ENCODE measurements around the gene CMTM5.
"Not testable (repeated sequence)": the region's sequence is repeated elsewhere in the genome, so short reads cannot be mapped to it uniquely, and the experiment has no call there.

The CMTM5 gene

DNA sequence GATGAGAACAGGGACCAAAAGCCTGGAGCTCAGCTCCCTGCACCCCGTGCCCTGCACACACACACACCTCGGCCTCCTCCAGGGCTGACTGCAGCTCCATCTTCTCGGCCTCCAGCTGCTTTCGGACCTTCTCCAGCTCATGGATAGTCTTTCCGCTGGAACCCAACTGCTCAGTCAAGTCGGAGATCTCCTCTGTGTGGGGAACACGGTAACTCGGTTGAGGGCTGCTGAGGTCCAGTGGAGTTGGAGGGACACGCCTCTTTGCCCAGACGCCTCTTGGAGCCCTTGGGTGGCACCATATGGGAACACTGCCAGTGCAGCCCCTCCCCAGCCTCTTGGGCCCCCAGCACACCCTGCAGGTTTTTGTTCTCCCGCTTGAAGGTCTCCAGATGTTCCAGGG, 40.0 kb downstream of the CMTM5 start:
- DNase-seq, result no peak

DNA sequence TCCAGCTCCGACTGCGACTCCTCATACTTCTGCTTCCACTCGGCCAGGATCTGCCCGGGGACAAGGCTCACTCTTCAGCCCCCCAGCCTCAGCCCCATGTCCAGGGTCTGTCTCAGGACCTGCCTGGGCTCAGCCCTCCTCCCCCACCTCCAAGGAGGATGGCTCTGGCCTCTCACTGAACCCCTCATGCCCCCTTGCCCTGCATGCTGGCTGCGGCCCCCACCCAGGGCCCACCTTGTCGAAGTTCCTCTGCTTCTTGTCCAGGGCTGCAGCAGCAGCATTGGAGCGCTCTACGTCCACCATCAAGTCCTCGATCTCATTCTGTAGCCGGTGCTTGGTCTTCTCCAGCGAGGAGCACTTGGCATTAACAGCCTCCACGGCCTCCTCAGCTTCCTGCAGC, 40.4 kb downstream of the CMTM5 start:
- DNase-seq, result not testable (repeated sequence)

DNA sequence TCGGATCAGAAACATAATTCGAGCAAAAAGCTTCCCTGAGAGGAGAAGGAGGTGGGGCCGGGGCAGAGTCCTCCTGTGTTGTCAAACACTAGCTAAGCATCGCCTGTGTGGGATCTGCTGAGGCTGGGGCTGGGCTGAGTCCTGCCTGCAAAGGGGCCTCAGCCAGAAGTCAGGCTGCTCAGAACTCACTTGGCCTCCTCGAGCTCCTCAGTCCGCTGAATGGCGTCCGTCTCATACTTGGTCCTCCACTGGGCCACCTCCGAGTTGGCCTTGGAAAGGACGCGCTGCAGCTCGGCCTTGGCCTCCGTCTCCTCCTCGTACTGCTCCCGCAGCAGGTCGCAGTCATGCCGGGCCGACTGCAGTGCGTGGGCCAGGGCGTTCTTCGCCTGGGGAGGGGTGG, 41.2 kb downstream of the CMTM5 start:
- no peak for DNase-seq

DNA sequence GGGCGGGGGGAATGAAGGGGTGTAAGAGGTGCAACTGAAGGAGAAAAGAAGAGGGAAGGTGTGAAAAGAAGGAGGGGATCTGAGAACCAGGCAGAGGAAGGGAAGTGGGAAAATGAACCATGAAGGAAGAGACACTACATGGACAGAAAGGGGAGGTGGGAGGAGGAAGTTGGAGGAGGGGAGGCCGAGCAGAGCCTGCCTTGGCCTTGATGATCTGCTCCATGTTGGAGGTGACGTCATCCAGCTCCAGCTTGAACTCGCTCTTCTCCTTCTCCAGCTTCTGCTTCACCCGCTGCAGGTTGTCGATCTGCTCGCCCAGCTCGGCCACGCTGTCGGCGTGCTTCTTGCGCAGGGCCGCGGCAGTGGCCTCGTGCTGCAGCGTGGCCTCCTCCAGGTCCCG, 42.8 kb downstream of the CMTM5 start:
- not testable (repeated sequence) for DNase-seq

DNA sequence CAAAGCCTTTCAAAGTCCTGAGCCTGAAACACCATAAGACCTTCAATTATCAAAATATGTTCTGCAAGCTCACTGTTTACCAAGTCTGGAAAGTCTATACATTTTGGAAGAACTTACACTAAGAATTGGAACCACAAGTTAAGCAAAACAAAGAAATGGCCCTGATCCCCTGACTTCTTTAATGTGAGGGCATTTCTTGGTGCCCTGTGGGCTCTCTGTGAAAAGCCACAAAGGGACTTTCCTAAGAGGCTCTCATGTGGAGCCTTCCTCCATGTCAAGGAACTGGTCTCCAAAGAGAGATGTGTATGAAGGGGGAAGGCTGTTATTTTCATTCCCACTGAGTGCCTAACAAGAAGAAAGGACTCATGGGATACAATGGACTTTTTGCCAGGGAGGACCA, 44.7 kb downstream of the CMTM5 start:
- no peak for DNase-seq

DNA sequence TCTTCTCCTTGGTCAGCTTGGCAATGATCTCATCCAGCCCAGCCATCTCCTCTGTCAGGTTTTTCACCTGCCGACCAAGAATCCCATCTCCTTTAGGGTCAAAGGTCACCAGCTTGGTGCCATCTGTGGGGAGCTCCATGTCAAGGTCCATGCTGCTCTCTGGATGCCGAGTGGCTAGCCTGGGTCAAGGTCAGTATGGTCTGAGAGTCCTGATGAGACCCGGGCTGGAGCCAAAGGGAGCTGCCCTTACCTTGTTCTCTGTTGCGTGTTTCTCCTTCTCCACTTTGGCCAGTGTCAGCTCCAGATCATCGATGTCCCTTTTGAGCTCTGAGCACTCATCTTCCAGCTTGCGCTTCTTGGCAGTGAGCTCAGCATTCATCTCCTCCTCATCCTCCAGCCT, 46.8 kb downstream of the CMTM5 start:
- DNase-seq, result no peak

DNA sequence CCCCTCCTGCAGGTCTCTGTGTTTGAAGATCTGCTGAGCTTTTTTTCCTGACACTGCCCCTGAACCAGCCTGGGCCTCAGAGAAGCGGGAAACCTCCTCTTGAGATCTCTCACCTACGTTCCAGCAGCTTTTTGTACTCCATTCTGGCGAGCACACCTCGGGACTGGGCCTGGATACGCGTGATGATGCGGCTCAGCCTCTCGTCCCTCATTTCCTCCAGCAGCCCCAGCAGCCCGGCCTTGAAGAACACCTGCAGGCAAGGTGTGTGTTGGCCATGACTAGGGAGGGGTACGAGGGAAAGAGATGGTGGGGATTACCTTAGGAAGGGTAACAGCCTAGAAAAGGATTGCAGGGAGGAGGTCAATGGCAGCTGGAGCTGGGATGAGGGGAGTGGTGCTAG, 48.3 kb downstream of the CMTM5 start:
- DNase-seq, result no peak

DNA sequence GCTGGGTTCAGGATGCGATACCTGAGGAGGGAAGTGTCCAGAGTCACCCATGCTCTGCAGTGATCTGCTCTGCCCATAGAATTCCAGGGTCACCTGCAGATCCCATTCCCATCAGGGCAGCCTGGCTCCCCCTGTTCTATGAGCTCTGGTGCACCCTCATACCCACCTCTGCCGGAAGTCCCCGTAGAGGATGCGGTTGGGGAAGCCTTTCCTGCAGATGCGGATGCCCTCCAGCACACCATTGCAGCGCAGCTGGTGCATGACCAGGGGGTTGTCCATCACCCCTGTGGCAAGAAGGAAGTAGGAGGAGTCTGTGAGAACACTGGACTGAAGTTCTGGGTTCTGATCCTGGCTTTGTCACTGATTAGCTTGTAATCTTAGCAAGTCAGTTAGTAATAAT, 49.0 kb downstream of the CMTM5 start:
- not testable (repeated sequence) for DNase-seq

DNA sequence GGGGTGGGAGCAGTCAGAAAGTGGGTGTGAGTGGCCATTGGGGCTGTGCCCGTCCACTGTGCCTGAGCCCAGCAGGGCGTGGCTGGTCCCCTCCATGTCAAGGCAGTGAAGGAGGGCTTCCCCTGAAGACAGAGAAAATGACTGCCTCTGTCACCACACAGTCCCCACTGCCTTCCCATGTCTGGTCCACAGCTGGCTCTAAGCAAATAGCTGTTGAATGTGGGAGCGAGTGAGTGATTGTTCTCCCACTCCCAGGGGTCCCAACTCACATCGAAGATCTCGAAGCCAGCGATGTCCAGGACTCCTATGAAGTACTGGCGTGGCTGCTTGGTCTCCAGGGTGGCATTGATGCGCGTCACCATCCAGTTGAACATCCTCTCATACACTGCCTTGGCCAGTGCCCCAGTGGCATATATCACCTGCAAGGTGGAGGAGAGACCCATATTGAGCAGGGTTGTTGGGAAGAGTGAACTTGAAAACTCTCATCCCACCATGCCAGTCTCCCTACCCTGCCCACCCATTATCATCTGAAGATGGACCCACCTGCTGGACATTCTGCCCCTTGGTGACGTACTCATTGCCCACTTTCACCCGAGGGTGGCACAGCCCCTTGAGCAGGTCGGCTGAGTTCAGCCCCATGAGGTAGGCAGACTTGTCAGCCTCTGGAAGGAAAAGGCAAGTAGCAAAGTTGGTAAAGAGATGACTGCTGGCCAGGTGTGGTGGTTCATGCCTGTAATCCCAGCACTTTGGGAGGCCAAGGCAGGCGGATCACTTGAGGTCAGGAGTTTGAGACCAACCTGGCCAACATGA, 52.0 kb downstream of the CMTM5 start:
- DNase-seq, result no peak

Data from CD4-positive, alpha-beta T cell treated with Interleukin-4 for 1 hour (primary cell).